ENCODE measurements around the gene BICDL2. TPM values are rescaled to one million over a fixed set of nuclear protein-coding genes. Genes with fewer than 3 reads are reported as not detected.

BICDL2 gene
- total RNA-seq, 1 donor from 2014 or later = 24.5 TPM

DNA sequence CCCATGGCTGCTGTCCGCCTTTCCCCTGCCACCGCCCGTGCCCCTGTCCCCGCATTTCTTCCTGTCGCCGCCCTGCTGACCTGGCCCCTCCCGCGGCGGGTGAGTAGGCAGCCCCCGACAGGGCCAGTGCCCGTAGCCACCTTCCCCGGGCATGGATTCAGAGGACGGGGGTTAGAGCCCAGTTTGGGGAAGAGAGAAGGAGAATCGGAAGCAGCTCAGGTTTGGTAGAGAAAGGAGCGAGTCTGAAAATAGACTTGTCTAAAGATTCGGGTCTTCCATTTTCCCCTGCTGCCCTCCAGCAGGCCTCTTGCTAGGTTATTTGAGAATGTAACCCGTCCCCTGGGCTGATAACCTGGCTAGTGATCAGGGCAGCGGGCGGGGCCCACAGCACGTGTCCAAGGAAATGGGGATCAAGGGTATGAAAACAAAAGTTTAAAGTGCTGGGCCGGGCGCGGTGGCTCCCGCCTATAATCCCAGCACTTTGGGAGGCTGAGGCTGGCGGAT, 31.9 kb downstream of the BICDL2 start:
- peaks cover 2% of the 10 kb centered on the region for H3K36me3 ChIP-seq (ENCODE audit: control insufficient read depth, insufficient read depth, low read length)
- TF ChIP-seq, protein P1, sequence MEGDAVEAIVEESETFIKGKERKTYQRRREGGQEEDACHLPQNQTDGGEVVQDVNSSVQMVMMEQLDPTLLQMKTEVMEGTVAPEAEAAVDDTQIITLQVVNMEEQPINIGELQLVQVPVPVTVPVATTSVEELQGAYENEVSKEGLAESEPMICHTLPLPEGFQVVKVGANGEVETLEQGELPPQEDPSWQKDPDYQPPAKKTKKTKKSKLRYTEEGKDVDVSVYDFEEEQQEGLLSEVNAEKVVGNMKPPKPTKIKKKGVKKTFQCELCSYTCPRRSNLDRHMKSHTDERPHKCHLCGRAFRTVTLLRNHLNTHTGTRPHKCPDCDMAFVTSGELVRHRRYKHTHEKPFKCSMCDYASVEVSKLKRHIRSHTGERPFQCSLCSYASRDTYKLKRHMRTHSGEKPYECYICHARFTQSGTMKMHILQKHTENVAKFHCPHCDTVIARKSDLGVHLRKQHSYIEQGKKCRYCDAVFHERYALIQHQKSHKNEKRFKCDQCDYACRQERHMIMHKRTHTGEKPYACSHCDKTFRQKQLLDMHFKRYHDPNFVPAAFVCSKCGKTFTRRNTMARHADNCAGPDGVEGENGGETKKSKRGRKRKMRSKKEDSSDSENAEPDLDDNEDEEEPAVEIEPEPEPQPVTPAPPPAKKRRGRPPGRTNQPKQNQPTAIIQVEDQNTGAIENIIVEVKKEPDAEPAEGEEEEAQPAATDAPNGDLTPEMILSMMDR (IDR thresholded peaks at IDR 0.05; ENCODE audit: insufficient read depth, low read length, severe bottlenecking) = no peak
- H3K27me3 ChIP-seq (ENCODE audit: control insufficient read depth, insufficient read depth, low read length) = no peaks in the 10 kb centered on the region
- no peak for FAIRE-seq
- H3K4me3 ChIP-seq (ENCODE audit: low read depth, low read length) = peak overlapping the region; percentile 47
- DNase-seq (ENCODE audit: low read depth) = no peak

DNA sequence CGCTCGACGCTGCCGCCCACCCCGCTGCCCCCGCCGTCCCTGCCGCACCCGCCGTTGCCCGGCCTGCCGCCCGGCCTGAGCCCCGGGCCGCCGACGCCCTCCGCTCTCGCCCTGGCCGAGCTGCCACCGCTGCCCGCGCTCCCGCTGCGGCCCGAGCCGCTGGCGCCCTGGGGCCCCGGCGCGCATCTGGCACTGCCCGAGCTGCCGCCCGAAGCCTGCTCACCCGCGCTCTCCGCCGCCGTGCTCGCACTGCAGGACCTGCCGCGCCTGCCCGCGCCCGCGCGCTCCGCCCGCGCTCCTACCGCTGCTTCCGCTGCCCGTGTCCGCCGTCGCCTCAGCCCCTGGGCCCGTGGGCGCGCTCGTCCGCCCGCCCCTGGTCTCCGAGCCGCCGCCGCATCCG, 32.4 kb downstream of the BICDL2 start:
- H3K4me3 ChIP-seq (ENCODE audit: low read depth, low read length) = peak overlapping the region; percentile 47
- TF ChIP-seq, protein P1 (IDR thresholded peaks at IDR 0.05; ENCODE audit: insufficient read depth, low read length, severe bottlenecking) = no peak
- DNase-seq (ENCODE audit: low read depth) = no peak
- H3K27me3 ChIP-seq (ENCODE audit: control insufficient read depth, insufficient read depth, low read length) = no peaks in the 10 kb centered on the region
- no peak for FAIRE-seq
- H3K36me3 ChIP-seq (ENCODE audit: control insufficient read depth, insufficient read depth, low read length) = peaks cover 2% of the 10 kb centered on the region

DNA sequence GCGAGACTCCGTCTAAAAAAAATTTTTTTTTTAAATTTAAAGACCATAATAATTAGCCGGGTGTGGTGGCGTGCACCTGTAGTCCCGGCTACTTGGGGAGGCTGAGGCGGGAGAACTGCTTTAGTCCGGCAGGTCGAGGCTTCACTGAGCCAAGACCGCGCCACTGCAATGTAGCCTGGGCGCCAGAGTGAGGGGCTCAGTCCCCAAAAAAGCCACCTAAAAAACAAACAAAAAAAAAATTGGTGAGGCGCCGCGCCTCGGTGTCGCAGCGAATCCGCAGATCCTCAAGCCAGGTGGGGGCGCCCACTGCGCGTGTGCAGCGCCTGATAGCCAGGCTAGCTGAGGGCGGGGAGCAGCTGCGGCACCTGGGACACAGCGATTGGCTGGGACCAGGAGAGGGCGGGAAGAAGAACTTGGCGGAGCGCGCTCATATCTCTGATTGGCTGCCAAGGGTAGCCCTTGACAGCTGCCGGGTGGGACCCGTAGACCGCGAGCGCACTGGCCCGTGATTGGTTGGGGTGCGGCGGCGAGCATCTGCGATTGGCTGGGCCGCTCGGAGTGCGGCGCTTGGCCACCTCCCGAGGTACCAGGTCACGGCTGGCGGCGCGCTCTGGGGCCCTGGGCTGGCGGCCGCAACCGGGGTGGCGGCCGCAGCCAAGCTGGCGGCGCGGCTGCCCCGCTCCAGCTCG, 33.0 kb downstream of the BICDL2 start:
- TF ChIP-seq, protein P1 (IDR thresholded peaks at IDR 0.05; ENCODE audit: insufficient read depth, low read length, severe bottlenecking) = peak; percentile 68
- Histone ChIP-seq H3K27me3 (ENCODE audit: control insufficient read depth, insufficient read depth, low read length) (no peaks in the 10 kb centered on the region), H3K36me3 (ENCODE audit: control insufficient read depth, insufficient read depth, low read length) (peaks cover 2% of the 10 kb centered on the region), H3K4me3 (ENCODE audit: low read depth, low read length) (peak overlapping the region; percentile 47)
- DNase-seq (ENCODE audit: low read depth) (peak; percentile 97), FAIRE-seq (no peak)

DNA sequence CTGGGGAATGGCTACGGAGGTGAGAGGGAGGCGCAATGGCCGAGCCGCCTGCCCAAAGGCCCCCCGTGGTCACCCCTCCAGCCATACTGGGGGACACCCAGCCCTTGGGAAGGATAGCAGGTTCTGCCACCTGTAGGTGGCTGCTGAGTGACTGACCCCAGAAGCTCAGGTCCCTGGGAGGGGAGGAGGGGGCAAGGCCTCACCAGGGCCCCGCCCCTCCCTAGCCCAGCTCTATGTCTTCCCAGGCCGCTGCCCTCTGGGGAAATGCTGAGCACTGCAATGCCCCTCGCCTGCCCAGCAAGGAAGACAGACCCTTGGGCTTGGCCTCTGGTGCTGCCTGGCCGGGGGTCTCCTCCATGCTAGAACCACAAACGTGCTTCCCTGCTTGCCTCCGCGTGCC, 35.4 kb downstream of the BICDL2 start:
- TF ChIP-seq, protein P1 (IDR thresholded peaks at IDR 0.05; ENCODE audit: insufficient read depth, low read length, severe bottlenecking) = no peak

DNA sequence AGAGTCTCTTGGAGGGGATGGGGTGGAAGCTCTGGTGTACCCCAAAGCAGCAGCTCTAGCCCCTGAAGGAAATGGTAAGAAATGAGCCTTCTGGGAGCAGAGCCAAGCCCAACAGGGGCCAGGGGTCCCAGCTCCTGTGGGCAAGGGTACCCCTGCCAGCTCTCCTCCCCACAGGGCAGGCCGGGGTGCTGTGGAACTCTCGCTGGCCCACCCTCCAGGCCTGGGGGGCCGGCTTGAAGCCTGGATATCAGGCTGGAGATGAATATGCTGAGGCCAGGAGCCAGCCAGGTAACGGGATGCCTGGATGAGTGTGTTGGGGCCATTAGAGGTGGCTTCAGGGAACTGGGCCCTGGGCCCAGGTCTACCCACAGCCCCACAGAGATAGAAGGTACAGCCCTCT, 36.2 kb downstream of the BICDL2 start:
- DNase-seq (ENCODE audit: low read depth) (no peak), FAIRE-seq (no peak)
- no peak overlapping the region for H3K4me3 ChIP-seq (ENCODE audit: low read depth, low read length)
- H3K36me3 ChIP-seq (ENCODE audit: control insufficient read depth, insufficient read depth, low read length) = no peaks in the 10 kb centered on the region
- no peaks in the 10 kb centered on the region for H3K27me3 ChIP-seq (ENCODE audit: control insufficient read depth, insufficient read depth, low read length)
- TF ChIP-seq, protein P1 (IDR thresholded peaks at IDR 0.05; ENCODE audit: insufficient read depth, low read length, severe bottlenecking) = no peak

More for the DNA sequence above, 35.4 kb downstream of the BICDL2 start:
- Histone ChIP-seq H3K36me3 (ENCODE audit: control insufficient read depth, insufficient read depth, low read length) (peaks cover 2% of the 10 kb centered on the region), H3K4me3 (ENCODE audit: low read depth, low read length) (no peak overlapping the region), H3K27me3 (ENCODE audit: control insufficient read depth, insufficient read depth, low read length) (no peaks in the 10 kb centered on the region)
- DNase-seq (ENCODE audit: low read depth) (no peak), FAIRE-seq (no peak)

DNA sequence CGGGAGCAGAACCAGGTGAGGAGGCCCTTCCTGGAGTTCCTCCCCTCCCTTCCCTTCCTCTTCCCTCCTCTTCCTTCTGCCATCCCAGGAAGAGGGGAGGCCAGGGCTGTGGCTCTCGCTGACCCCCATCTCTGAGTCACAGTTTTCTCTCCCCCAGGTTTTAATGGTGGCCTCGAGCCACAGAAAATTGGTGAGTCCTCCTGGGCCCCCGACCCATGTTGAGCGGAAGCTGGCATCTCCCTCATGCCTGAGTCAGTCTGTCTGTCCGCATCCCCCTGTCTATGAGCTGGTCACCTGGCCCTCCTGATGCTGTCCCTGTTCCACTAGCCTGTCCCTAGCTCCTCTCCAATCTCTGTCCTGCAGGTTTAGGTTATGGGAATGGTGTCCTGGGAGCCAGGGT, 36.8 kb downstream of the BICDL2 start:
- FAIRE-seq (no peak), DNase-seq (ENCODE audit: low read depth) (no peak)
- no peaks in the 10 kb centered on the region for H3K27me3 ChIP-seq (ENCODE audit: control insufficient read depth, insufficient read depth, low read length)
- no peaks in the 10 kb centered on the region for H3K36me3 ChIP-seq (ENCODE audit: control insufficient read depth, insufficient read depth, low read length)
- no peak overlapping the region for H3K4me3 ChIP-seq (ENCODE audit: low read depth, low read length)
- TF ChIP-seq, protein P1 (IDR thresholded peaks at IDR 0.05; ENCODE audit: insufficient read depth, low read length, severe bottlenecking) = no peak

Measured in bronchial epithelial cell (primary cell).